SK-N-SH treated with all-trans-retinoic acid at 6 μM for 48 hours (cell line): ENCODE measurements around the gene CCDC194.

Experiments
- ATAC-seq: fragments of 200-7000 bp; cut with Tn5 transposase; 3 replicates; pipeline ENCODE4 v1.9.1; 2020; ENCODE audit warnings: mild to moderate bottlenecking, moderate library complexity
- BACH2 ChIP-seq: fragments of 250-450 bp; sonication (Bioruptor Pico); IDR thresholded peaks from 2 replicates; pipeline ENCODE4 v1.9.0; 2021; ENCODE audit warnings: mild to moderate bottlenecking, borderline replicate concordance
- CREB5 ChIP-seq: fragments of 250-450 bp; sonication (Bioruptor Pico); IDR thresholded peaks from 2 replicates; pipeline ENCODE4 v1.5.1; 2020; ENCODE audit warnings: low read depth, mild to moderate bottlenecking, moderate library complexity
- CSDC2 ChIP-seq: fragments of 250-450 bp; sonication (Bioruptor Pico); IDR thresholded peaks from 2 replicates; pipeline ENCODE4 v1.5.0; 2020; ENCODE audit warnings: mild to moderate bottlenecking, moderate library complexity
- ESRRG ChIP-seq: fragments of 250-450 bp; sonication (Bioruptor Pico); IDR thresholded peaks from 2 replicates; pipeline ENCODE4 v1.6.1; 2021; ENCODE audit warnings: mild to moderate bottlenecking
- GLIS3 ChIP-seq: fragments of 250-450 bp; sonication (Bioruptor Pico); IDR thresholded peaks from 2 replicates; pipeline ENCODE4 v1.5.0; 2020; ENCODE audit warnings: mild to moderate bottlenecking, moderate library complexity
- ISL1 ChIP-seq: fragments of 250-450 bp; sonication (Bioruptor Pico); IDR thresholded peaks from 2 replicates; pipeline ENCODE4 v2.1.2; 2022; ENCODE audit warnings: mild to moderate bottlenecking, moderate library complexity
- OSR1 ChIP-seq: fragments of 250-450 bp; sonication (Bioruptor Pico); IDR thresholded peaks from 2 replicates; pipeline ENCODE4 v1.8.0; 2022; ENCODE audit warnings: moderate library complexity, mild to moderate bottlenecking, inconsistent platforms
- PATZ1 ChIP-seq: fragments of 250-450 bp; sonication (Bioruptor Pico); IDR thresholded peaks from 2 replicates; pipeline ENCODE4 v1.8.0; 2020; ENCODE audit warnings: mild to moderate bottlenecking, moderate library complexity, borderline replicate concordance
- POU6F1 ChIP-seq: fragments of 250-450 bp; sonication (Bioruptor Pico); IDR thresholded peaks from 2 replicates; pipeline ENCODE4 v1.8.0; 2021; ENCODE audit warnings: low read depth, mild to moderate bottlenecking, moderate library complexity, borderline replicate concordance
- PPARA ChIP-seq: fragments of 250-450 bp; sonication (Bioruptor Pico); IDR thresholded peaks from 2 replicates; pipeline ENCODE4 v1.5.0; 2020; ENCODE audit warnings: mild to moderate bottlenecking, borderline replicate concordance
- RARB ChIP-seq: fragments of 250-450 bp; sonication (Bioruptor Pico); IDR thresholded peaks from 2 replicates; pipeline ENCODE4 v1.8.0; 2021; ENCODE audit warnings: mild to moderate bottlenecking, moderate library complexity
- TCF4 ChIP-seq: fragments of 250-450 bp; sonication (Bioruptor Pico); IDR thresholded peaks from 2 replicates; pipeline ENCODE4 v1.8.0; 2021; ENCODE audit warnings: mild to moderate bottlenecking, moderate library complexity, borderline replicate concordance
- ZFP3 ChIP-seq: fragments of 250-450 bp; sonication (Bioruptor Pico); IDR thresholded peaks from 2 replicates; pipeline ENCODE4 v1.5.0; 2020; ENCODE audit warnings: mild to moderate bottlenecking, moderate library complexity
- ZFP30 ChIP-seq: fragments of 450-650 bp; formaldehyde crosslinking; IDR thresholded peaks from 2 replicates; pipeline ENCODE4 v1.5.0; 2022; ENCODE audit warnings: mild to moderate bottlenecking, moderate library complexity
- ZNF565 ChIP-seq: fragments of 450-650 bp; formaldehyde crosslinking; conservative IDR thresholded peaks from 2 replicates; pipeline ENCODE4 v1.5.0; 2020; ENCODE audit warnings: low read depth, mild to moderate bottlenecking, moderate library complexity
- ZNF70 ChIP-seq: fragments of 450-650 bp; formaldehyde crosslinking; IDR thresholded peaks from 2 replicates; pipeline ENCODE4 v1.5.0; 2020; ENCODE audit warnings: mild to moderate bottlenecking, moderate library complexity
- ZNF8 ChIP-seq: fragments of 450-650 bp; formaldehyde crosslinking; IDR thresholded peaks from 2 replicates; pipeline ENCODE4 v1.5.0; 2020; ENCODE audit warnings: mild to moderate bottlenecking, moderate library complexity
- TF ChIP-seq, protein P1 (sequence below): fragments of 250-450 bp; sonication (Bioruptor Pico); IDR thresholded peaks from 2 replicates; pipeline ENCODE4 v1.5.1; 2021; ENCODE audit warnings: mild to moderate bottlenecking, moderate library complexity
- TF ChIP-seq, protein P2 (sequence below): fragments of 250-450 bp; sonication (Bioruptor Pico); IDR thresholded peaks from 2 replicates; pipeline ENCODE4 v1.5.0; 2020; ENCODE audit warnings: mild to moderate bottlenecking, moderate library complexity

CCDC194 gene

DNA sequence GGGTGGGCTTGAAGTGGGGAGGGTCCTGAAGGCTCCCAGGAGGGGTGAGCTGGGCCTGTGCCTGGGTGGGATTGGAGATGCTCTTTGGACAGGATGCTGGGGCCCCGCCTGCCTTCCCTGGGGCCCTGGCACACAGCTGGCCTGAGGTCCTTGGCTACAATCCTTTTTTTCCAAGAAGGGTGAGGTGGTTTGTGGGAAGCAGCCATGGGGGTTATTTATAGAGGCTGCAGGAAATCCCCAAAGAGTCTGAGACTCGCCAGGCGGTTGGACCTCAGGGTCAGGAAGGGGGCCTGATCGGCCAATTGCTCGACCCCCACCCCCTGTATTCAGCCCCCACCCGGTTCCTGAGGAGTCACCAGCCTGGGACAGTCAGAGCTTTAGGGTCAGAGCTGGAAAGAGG lies 46.6 kb downstream of the CCDC194 start:
- no peak for ATAC-seq

DNA sequence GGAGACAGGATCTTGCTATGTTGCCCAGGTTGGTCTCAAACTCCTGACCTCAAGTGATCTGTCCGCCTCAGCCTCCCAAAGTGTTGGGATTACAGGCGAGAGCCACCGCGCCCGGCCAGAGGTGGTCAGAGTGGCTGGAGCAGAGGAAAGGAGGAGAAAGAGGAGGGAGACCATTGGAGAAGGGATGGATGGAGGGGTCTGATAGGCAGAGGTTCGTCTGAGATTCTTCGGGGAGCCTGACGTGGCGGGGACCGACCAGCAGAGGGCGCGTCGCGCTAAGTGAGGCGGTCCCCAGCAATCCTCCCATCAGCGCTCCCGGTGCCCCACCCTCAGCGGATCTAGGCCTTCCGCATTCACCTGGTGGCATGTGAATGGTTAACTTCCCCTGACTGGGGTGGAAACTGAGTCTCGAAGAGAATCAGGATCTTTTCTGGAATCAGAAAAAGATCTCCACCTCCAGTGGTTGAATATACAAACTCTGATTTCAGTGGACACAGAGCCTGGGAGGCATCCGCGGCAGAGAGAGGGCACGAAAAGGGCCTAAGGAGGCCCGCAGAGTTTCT lies 47.8 kb downstream of the CCDC194 start:
- ATAC-seq: peak; percentile 95
- TF ChIP-seq ZNF70 (CRISPR knock-in tag) (peak; percentile 88), RARB (no peak)

More for the DNA sequence above, 46.6 kb downstream of the CCDC194 start:
- TF ChIP-seq ZNF565 (no peak), GLIS3 (CRISPR knock-in tag) (no peak), POU6F1 (CRISPR knock-in tag) (no peak), OSR1 (CRISPR knock-in tag) (no peak), ZFP3 (CRISPR knock-in tag) (no peak), ZFP30 (CRISPR knock-in tag) (no peak), ESRRG (no peak), CSDC2 (CRISPR knock-in tag) (no peak)

GRCh38 chr19:17341845-17342244 lies 52.2 kb downstream of the CCDC194 start:
- no peak for ATAC-seq
- TF ChIP-seq PPARA (CRISPR knock-in tag): no peak
- TF ChIP-seq CSDC2 (CRISPR knock-in tag): no peak
- no peak for TF ChIP-seq POU6F1 (CRISPR knock-in tag)
- TF ChIP-seq ZNF8 (CRISPR knock-in tag): no peak
- no peak for TF ChIP-seq TCF4

DNA sequence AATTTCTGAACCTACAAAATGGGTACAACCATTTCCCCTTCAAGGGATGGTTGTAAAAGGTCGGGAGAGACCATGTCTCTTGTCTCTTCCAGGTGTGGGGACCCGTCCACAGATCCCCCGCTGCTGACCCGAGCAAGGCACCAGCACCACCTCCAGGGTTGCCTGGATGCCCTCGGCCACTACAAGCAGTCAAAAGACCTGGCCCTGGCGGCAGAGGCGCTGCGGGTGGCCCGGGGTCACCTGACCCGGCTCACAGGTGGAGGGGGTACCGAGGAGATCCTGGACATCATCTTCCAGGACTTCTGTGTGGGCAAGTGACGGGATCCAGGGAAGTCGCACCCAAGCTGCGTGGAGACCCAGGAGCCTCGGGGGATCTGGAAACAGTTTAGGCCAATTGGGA lies 52.6 kb downstream of the CCDC194 start:
- ATAC-seq: no peak
- TF ChIP-seq BACH2 (CRISPR knock-in tag) (no peak), PPARA (CRISPR knock-in tag) (no peak), PATZ1 (CRISPR knock-in tag) (no peak), ZNF565 (no peak), RARB (no peak), ZFP3 (CRISPR knock-in tag) (no peak), CREB5 (CRISPR knock-in tag) (no peak), ISL1 (no peak), ZNF8 (CRISPR knock-in tag) (no peak), OSR1 (CRISPR knock-in tag) (no peak)
- TF ChIP-seq, protein P1, sequence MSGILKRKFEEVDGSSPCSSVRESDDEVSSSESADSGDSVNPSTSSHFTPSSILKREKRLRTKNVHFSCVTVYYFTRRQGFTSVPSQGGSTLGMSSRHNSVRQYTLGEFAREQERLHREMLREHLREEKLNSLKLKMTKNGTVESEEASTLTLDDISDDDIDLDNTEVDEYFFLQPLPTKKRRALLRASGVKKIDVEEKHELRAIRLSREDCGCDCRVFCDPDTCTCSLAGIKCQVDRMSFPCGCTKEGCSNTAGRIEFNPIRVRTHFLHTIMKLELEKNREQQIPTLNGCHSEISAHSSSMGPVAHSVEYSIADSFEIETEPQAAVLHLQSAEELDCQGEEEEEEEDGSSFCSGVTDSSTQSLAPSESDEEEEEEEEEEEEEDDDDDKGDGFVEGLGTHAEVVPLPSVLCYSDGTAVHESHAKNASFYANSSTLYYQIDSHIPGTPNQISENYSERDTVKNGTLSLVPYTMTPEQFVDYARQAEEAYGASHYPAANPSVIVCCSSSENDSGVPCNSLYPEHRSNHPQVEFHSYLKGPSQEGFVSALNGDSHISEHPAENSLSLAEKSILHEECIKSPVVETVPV (CRISPR knock-in tag): no peak
- TF ChIP-seq, protein P2, sequence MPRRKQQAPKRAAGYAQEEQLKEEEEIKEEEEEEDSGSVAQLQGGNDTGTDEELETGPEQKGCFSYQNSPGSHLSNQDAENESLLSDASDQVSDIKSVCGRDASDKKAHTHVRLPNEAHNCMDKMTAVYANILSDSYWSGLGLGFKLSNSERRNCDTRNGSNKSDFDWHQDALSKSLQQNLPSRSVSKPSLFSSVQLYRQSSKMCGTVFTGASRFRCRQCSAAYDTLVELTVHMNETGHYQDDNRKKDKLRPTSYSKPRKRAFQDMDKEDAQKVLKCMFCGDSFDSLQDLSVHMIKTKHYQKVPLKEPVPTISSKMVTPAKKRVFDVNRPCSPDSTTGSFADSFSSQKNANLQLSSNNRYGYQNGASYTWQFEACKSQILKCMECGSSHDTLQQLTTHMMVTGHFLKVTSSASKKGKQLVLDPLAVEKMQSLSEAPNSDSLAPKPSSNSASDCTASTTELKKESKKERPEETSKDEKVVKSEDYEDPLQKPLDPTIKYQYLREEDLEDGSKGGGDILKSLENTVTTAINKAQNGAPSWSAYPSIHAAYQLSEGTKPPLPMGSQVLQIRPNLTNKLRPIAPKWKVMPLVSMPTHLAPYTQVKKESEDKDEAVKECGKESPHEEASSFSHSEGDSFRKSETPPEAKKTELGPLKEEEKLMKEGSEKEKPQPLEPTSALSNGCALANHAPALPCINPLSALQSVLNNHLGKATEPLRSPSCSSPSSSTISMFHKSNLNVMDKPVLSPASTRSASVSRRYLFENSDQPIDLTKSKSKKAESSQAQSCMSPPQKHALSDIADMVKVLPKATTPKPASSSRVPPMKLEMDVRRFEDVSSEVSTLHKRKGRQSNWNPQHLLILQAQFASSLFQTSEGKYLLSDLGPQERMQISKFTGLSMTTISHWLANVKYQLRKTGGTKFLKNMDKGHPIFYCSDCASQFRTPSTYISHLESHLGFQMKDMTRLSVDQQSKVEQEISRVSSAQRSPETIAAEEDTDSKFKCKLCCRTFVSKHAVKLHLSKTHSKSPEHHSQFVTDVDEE (CRISPR knock-in tag): no peak
